ENCODE results near the gene APBA2.

DNA sequence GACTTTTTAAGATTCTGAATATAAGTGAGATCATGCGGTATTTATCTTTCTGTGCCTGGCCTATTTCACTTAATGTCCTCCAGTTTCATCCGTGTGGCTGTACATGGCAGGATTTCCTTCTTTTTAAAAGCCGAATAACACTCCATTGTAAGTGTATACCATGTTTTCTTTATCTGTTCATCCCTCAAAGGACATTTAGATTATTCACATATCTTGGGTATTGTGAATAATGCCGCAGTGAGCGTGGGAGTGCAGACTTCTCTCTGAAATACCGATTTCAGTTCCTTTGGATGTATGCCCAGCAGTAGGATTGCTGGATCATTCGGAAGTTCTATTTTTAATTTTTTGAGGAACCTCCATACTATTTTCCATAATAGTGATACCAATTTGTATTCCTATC, 136.1 kb downstream of the APBA2 start:
- TF ChIP-seq, protein P1, sequence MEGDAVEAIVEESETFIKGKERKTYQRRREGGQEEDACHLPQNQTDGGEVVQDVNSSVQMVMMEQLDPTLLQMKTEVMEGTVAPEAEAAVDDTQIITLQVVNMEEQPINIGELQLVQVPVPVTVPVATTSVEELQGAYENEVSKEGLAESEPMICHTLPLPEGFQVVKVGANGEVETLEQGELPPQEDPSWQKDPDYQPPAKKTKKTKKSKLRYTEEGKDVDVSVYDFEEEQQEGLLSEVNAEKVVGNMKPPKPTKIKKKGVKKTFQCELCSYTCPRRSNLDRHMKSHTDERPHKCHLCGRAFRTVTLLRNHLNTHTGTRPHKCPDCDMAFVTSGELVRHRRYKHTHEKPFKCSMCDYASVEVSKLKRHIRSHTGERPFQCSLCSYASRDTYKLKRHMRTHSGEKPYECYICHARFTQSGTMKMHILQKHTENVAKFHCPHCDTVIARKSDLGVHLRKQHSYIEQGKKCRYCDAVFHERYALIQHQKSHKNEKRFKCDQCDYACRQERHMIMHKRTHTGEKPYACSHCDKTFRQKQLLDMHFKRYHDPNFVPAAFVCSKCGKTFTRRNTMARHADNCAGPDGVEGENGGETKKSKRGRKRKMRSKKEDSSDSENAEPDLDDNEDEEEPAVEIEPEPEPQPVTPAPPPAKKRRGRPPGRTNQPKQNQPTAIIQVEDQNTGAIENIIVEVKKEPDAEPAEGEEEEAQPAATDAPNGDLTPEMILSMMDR (IDR thresholded peaks at IDR 0.05; ENCODE audit: low read length) = no peak
- no peak for TF ChIP-seq EZH2 (IDR thresholded peaks at IDR 0.05; ENCODE audit: borderline replicate concordance, low read length)

Measured in OCI-LY1 (cell line).